SU-DHL-6 (cell line): ENCODE results near the gene MRTFB.

Experiments used
- H2AFZ ChIP-seq: fragments of 200-600 bp; sonication (generic); 2 replicates; pipeline ENCODE4 v1.6.1; 2014; ENCODE audit warnings: low read depth, mild to moderate bottlenecking, moderate library complexity, mixed read lengths, antibody characterized with exemption, low read length; ENCODE audit not compliant: severe bottlenecking
- H3F3A ChIP-seq: fragments of 200-600 bp; shearing (Covaris generic); 2 replicates; pipeline ENCODE4 v1.6.0; 2016; ENCODE audit warnings: antibody characterized with exemption, mild to moderate bottlenecking; ENCODE audit not compliant: insufficient read depth
- H3K27ac ChIP-seq: fragments of 200-600 bp; sonication (generic); 2 replicates; pipeline ENCODE4 v1.5.1; 2016; ENCODE audit warnings: low read depth, mild to moderate bottlenecking, low read length, moderate library complexity, mixed read lengths
- H3K27me3 ChIP-seq: fragments of 200-600 bp; sonication (generic), shearing (Covaris generic); 2 replicates; pipeline ENCODE4 v1.6.0; 2014; ENCODE audit warnings: mild to moderate bottlenecking, low read length
- H3K36me3 ChIP-seq: fragments of 200-600 bp; sonication (generic); 2 replicates; pipeline ENCODE4 v1.6.1; 2014; ENCODE audit warnings: mild to moderate bottlenecking, low read length, mixed read lengths
- H3K4me2 ChIP-seq: fragments of 300-600, 200-600 bp; shearing (Covaris generic), sonication (generic); 2 replicates; pipeline ENCODE4 v1.6.0; 2014; ENCODE audit warnings: low read length, low read depth, mild to moderate bottlenecking; ENCODE audit not compliant: poor library complexity, severe bottlenecking
- H3K4me3 ChIP-seq: fragments of 200-600 bp; sonication (generic); 2 replicates; pipeline ENCODE4 v1.5.1; 2014; ENCODE audit warnings: antibody characterized with exemption, low read length, mild to moderate bottlenecking, mixed read lengths; ENCODE audit not compliant: insufficient read depth, poor library complexity, severe bottlenecking
- H3K79me2 ChIP-seq: fragments of 200-600 bp; sonication (generic); 2 replicates; pipeline ENCODE4 v1.6.1; 2014; ENCODE audit warnings: mild to moderate bottlenecking, low read length, moderate library complexity; ENCODE audit not compliant: insufficient read depth
- H3K9ac ChIP-seq: fragments of 200-600 bp; sonication (generic); 2 replicates; pipeline ENCODE4 v1.7.0; 2014; ENCODE audit warnings: mild to moderate bottlenecking, low read length
- H3K9me2 ChIP-seq: fragments of 200-600 bp; sonication (generic); replicated peaks from 2 replicates; pipeline ENCODE4 v1.6.1; 2014; ENCODE audit warnings: low read length; ENCODE audit not compliant: insufficient read depth
- H3K9me3 ChIP-seq: fragments of 200-600 bp; sonication (generic); 2 replicates; pipeline ENCODE4 v1.6.1; 2014; ENCODE audit warnings: low read length, mixed read lengths; ENCODE audit not compliant: insufficient read depth
- H4K20me1 ChIP-seq: fragments of 200-600 bp; sonication (generic); 2 replicates; pipeline ENCODE4 v1.6.1; 2014; ENCODE audit warnings: low read depth, mild to moderate bottlenecking, antibody characterized with exemption, low read length, moderate library complexity, mixed read lengths
- CTCF ChIP-seq: fragments of 200-600 bp; sonication (generic); IDR thresholded peaks from one replicate; pipeline ENCODE4 v1.5.1; 2017; ENCODE audit warnings: antibody characterized with exemption, mild to moderate bottlenecking, low read length, moderate library complexity; ENCODE audit not compliant: insufficient read depth, poor library complexity, severe bottlenecking
- EZH2phosphoT487 ChIP-seq: fragments of 200-600 bp; sonication (generic), shearing (Covaris generic); conservative IDR thresholded peaks from 2 replicates; pipeline ENCODE4 v1.6.1; 2018; ENCODE audit warnings: mild to moderate bottlenecking, antibody characterized with exemption, low read length, moderate library complexity, mixed read lengths

Gene MRTFB

GRCh38 chr16:14239791-14240190 is 168.7 kb downstream of the MRTFB start:
- Histone ChIP-seq H3K27me3 (no peaks in the 10 kb centered on the region), H3K9me3 (no peaks in the 10 kb centered on the region), H4K20me1 (no peaks in the 10 kb centered on the region), H3K36me3 (no peaks in the 10 kb centered on the region), H2AFZ (no peak overlapping the region), H3K4me2 (no peak overlapping the region), H3K27ac (no peak overlapping the region), H3K9ac (no peak overlapping the region), H3F3A (no peaks in the 10 kb centered on the region), H3K4me3 (no peak overlapping the region), H3K79me2 (no peaks in the 10 kb centered on the region), H3K9me2 (no peaks in the 10 kb centered on the region)
- TF ChIP-seq CTCF = no peak
- TF ChIP-seq EZH2phosphoT487 = no peak

DNA sequence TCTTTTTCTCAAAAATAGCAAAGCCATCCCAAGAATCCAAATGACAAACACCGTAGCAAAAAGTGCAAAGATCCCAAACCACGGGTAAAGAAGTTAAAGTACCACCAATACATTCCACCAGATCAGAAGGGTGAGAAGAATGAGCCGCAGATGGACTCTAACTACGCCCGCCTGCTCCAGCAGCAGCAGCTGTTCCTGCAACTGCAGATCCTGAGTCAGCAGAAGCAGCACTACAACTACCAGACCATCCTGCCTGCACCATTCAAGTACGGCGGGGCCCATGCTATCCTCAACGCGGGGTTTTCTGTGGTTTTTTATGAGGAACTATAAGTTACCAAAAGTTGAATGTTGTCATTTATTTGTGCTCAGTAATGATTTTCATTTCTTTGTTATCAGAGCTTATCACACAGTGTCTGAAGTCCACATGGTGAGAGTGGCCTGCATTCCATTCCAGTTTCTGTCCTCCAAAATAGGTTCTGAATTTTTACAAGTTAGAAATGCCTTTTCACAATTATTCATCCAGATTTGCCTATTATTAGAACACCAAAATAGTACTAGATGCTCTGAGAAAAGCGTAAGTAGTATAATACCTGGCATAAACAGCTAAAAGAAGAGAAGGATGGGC is 169.2 kb downstream of the MRTFB start:
- Histone ChIP-seq H3K4me2 (no peak overlapping the region), H3F3A (no peaks in the 10 kb centered on the region), H3K9ac (no peak overlapping the region), H4K20me1 (no peaks in the 10 kb centered on the region), H3K36me3 (no peaks in the 10 kb centered on the region), H3K27me3 (no peaks in the 10 kb centered on the region), H3K9me3 (no peaks in the 10 kb centered on the region), H3K27ac (no peak overlapping the region), H3K4me3 (no peak overlapping the region), H3K79me2 (no peaks in the 10 kb centered on the region), H2AFZ (no peak overlapping the region), H3K9me2 (no peaks in the 10 kb centered on the region)
- no peak for TF ChIP-seq CTCF
- TF ChIP-seq EZH2phosphoT487 = no peak

- Histone ChIP-seq H3K9ac (no peak overlapping the region), H2AFZ (no peak overlapping the region), H3K4me3 (no peak overlapping the region), H3K27me3 (no peaks in the 10 kb centered on the region), H3K27ac (no peak overlapping the region), H3K79me2 (no peaks in the 10 kb centered on the region), H3K4me2 (no peak overlapping the region), H3K9me2 (no peaks in the 10 kb centered on the region), H3K9me3 (no peaks in the 10 kb centered on the region), H3F3A (no peaks in the 10 kb centered on the region), H4K20me1 (no peaks in the 10 kb centered on the region), H3K36me3 (no peaks in the 10 kb centered on the region)
- TF ChIP-seq EZH2phosphoT487 (no peak), CTCF (no peak)
These were observed 169.8 kb downstream of the MRTFB start for GRCh38 chr16:14240964-14241363.
